HG02852 (cell line): ENCODE data around the gene CYP1A2.

Experiments
- ATAC-seq: cut with Tn5 transposase; IDR thresholded peaks from one replicate; pipeline ENCODE4 v1.9.1; 2021; ENCODE audit warnings: mild to moderate bottlenecking, moderate library complexity; ENCODE audit not compliant: unreplicated experiment

Gene CYP1A2

GRCh38 chr15:74800559-74801094 is 52.0 kb downstream of the CYP1A2 start:
- ATAC-seq = no peak

GRCh38 chr15:74801311-74801997 is 52.8 kb downstream of the CYP1A2 start:
- no peak for ATAC-seq

GRCh38 chr15:74802290-74802689 is 53.6 kb downstream of the CYP1A2 start:
- no peak for ATAC-seq

- ATAC-seq = no peak
These were observed 54.3 kb downstream of the CYP1A2 start for GRCh38 chr15:74802862-74803447.

GRCh38 chr15:74804935-74805334 is 56.3 kb downstream of the CYP1A2 start:
- no peak for ATAC-seq
